ENCODE data around the gene PTGS1.

The PTGS1 gene

DNA sequence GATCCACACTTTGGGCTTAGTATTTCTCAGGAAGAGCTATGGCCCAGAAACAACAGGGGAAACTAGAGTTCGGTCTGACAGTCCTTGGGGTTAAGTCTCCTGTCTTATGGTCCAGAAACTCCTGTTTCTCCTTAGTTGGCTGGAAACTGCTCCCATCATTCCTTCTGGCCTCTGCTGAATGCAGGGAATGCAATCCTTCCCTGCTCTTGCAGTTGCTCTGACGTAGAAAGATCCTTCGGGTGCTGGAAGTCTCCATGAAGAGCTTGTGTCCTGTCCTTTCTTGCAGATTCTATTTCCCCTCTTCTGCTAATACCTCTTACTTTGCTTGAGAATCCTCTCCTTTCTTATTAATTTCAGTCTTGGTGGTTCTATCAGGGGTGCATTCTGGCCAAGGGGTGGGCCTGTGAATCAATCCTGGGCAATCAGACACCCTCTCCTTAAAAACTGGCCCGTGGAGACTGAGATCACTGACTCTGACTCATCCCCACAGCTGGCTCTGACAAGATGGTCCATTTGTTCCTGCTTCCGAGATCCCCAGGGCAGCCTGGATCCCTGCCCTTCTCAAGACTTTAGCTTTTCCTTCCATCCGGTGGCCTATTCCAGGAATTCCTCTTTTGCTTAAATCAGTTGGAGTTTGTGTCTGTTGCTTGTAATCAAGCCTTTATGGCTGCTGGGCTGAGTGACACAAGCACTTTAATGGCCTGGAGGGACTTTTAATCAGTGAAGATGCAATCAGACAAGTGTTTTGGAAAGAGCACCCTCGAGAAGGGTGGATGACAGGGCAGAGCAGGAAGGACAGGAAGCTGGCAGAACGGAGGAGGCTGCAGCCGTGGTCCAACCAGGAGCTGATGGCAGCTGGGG, 23.7 kb downstream of the PTGS1 start:
- no peak overlapping the region for H3K27ac ChIP-seq

GRCh38 chr9:122396614-122397148, 25.9 kb downstream of the PTGS1 start:
- no peak overlapping the region for H3K27ac ChIP-seq
- TF ChIP-seq ZFX (IDR thresholded peaks at IDR 0.05) (no peak), CTCF (conservative IDR thresholded peaks at IDR 0.05) (no peak)

More for the DNA sequence above, 23.7 kb downstream of the PTGS1 start:
- TF ChIP-seq CTCF (conservative IDR thresholded peaks at IDR 0.05) = no peak

DNA sequence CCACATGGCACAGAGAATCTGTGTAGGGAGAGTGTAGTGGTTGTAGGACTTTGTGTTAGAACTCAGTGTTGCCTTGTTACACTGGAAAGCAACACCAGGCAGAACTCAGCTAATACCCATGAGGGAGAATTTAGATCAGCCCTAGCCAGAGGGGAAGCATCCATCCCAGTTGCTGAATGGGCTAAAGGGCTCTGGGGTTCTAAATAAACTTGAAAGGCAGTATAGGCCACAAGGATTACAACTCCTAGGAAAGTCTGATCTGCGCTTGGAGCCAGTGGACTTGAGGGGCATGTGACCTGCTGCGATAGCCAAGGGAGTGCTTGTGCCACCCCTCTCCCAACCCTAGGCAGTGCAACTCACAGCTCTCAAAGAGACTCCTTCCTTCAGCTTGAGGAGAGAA, 26.9 kb downstream of the PTGS1 start:
- TF ChIP-seq CTCF (conservative IDR thresholded peaks at IDR 0.05) (no peak), ZFX (IDR thresholded peaks at IDR 0.05) (no peak)
- no peak overlapping the region for H3K27ac ChIP-seq

GRCh38 chr9:122398371-122398924, 27.6 kb downstream of the PTGS1 start:
- TF ChIP-seq ZFX (IDR thresholded peaks at IDR 0.05) (no peak), CTCF (conservative IDR thresholded peaks at IDR 0.05) (no peak)
- no peak overlapping the region for H3K27ac ChIP-seq

GRCh38 chr9:122401896-122402295, 31.1 kb downstream of the PTGS1 start:
- no peak overlapping the region for H3K27ac ChIP-seq
- TF ChIP-seq ZFX (IDR thresholded peaks at IDR 0.05) = no peak

DNA sequence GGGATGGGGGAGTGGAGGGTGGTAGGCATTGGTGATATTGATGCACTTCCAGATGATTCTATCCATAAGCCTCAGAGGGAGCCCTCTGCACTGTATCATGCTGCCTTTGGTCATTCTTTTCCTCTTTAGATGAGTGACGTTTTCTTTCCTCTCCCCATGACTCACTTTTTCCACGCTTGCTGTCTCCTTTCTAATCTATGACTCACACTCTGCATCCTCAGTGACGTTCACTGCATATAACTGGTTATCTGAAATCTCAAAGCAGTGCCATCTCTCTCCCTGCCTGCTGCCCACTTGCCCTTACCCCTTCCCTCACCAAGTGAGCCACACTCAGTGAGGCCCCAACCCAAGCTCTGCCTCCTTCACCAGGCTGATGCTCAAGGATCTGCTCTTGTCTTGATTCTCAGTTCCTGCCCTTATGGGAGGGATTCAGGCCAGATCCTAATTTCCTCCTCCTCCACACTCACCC, 31.6 kb downstream of the PTGS1 start:
- H3K27ac ChIP-seq = no peak overlapping the region
- TF ChIP-seq CTCF (conservative IDR thresholded peaks at IDR 0.05) (no peak), ZFX (IDR thresholded peaks at IDR 0.05) (no peak)

GRCh38 chr9:122402874-122403273, 32.0 kb downstream of the PTGS1 start:
- H3K27ac ChIP-seq = no peak overlapping the region
- TF ChIP-seq CTCF (conservative IDR thresholded peaks at IDR 0.05) (no peak), ZFX (IDR thresholded peaks at IDR 0.05) (no peak)
